Thyroid gland (tissue), 4 donors: Measurements from ENCODE around the gene SIPA1L3.

Source experiments
- POLR2A ChIP-seq, 2 donors: fragments of 450-650 bp; IDR thresholded peaks; one replicate each; pipeline ENCODE4 v1.6.1; 2017; ENCODE audit warnings: antibody characterized with exemption in 2 of 2, mild to moderate bottlenecking in 2 of 2, moderate library complexity in 1 of 2
- TF ChIP-seq, protein P1 (sequence below), 6 experiments: fragments of 200-600 bp in 3 of 6; fragments of 450-650 bp in 3 of 6; sonication (generic) in 3 of 6; IDR thresholded peaks; one replicate each; pipeline ENCODE4 v1.5.1; 2016 to 2019; ENCODE audit warnings: antibody characterized with exemption in 6 of 6, mild to moderate bottlenecking in 2 of 6, inconsistent platforms in 1 of 6, moderate library complexity in 1 of 6

GRCh38 chr19:38039966-38040365 lies 133.0 kb downstream of the SIPA1L3 start:
- TF ChIP-seq, protein P1, sequence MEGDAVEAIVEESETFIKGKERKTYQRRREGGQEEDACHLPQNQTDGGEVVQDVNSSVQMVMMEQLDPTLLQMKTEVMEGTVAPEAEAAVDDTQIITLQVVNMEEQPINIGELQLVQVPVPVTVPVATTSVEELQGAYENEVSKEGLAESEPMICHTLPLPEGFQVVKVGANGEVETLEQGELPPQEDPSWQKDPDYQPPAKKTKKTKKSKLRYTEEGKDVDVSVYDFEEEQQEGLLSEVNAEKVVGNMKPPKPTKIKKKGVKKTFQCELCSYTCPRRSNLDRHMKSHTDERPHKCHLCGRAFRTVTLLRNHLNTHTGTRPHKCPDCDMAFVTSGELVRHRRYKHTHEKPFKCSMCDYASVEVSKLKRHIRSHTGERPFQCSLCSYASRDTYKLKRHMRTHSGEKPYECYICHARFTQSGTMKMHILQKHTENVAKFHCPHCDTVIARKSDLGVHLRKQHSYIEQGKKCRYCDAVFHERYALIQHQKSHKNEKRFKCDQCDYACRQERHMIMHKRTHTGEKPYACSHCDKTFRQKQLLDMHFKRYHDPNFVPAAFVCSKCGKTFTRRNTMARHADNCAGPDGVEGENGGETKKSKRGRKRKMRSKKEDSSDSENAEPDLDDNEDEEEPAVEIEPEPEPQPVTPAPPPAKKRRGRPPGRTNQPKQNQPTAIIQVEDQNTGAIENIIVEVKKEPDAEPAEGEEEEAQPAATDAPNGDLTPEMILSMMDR (IDR thresholded peaks at IDR 0.05), result no peak
- TF ChIP-seq POLR2A (IDR thresholded peaks at IDR 0.05), result no peak
